Skeletal muscle satellite cell (primary cell): Measurements from ENCODE around the gene RGS12. TPM values are rescaled to one million over a fixed set of nuclear protein-coding genes. Genes with fewer than 3 reads are reported as not detected.

ENCODE experiments used
- H3K27me3 ChIP-seq: 2 replicates; pipeline ENCODE4 v1.7.0; 2013; ENCODE audit warnings: low read length; ENCODE audit not compliant: control insufficient read depth, insufficient read depth
- H3K36me3 ChIP-seq: 2 replicates; pipeline ENCODE4 v1.7.0; 2013; ENCODE audit warnings: mild to moderate bottlenecking, control low read depth, low read length; ENCODE audit not compliant: insufficient read depth
- H3K4me1 ChIP-seq: 2 replicates; pipeline ENCODE4 v1.7.0; 2013; ENCODE audit warnings: low read length; ENCODE audit not compliant: control insufficient read depth, insufficient read depth
- H3K4me2 ChIP-seq: 2 replicates; pipeline ENCODE4 v1.7.0; 2013; ENCODE audit warnings: mild to moderate bottlenecking, low read length
- H3K4me3 ChIP-seq: 2 replicates; pipeline ENCODE4 v1.7.0; 2013; ENCODE audit warnings: low read length
- H3K9ac ChIP-seq: 2 replicates; pipeline ENCODE4 v1.7.0; 2013; ENCODE audit warnings: mild to moderate bottlenecking, low read depth, low read length, moderate library complexity
- H3K9me3 ChIP-seq: replicated peaks from 2 replicates; pipeline ENCODE4 v1.7.0; 2013; ENCODE audit warnings: mild to moderate bottlenecking, control low read depth, low read length
- total RNA-seq: library from RNA; depleted of rRNA; stranded (reverse); fragments of >200 nt; gene quantifications from 2 replicates; pipeline ENCODE4 v1.2.3, GENCODE V29; 2012; rRNA removed

RGS12 gene, protein sequence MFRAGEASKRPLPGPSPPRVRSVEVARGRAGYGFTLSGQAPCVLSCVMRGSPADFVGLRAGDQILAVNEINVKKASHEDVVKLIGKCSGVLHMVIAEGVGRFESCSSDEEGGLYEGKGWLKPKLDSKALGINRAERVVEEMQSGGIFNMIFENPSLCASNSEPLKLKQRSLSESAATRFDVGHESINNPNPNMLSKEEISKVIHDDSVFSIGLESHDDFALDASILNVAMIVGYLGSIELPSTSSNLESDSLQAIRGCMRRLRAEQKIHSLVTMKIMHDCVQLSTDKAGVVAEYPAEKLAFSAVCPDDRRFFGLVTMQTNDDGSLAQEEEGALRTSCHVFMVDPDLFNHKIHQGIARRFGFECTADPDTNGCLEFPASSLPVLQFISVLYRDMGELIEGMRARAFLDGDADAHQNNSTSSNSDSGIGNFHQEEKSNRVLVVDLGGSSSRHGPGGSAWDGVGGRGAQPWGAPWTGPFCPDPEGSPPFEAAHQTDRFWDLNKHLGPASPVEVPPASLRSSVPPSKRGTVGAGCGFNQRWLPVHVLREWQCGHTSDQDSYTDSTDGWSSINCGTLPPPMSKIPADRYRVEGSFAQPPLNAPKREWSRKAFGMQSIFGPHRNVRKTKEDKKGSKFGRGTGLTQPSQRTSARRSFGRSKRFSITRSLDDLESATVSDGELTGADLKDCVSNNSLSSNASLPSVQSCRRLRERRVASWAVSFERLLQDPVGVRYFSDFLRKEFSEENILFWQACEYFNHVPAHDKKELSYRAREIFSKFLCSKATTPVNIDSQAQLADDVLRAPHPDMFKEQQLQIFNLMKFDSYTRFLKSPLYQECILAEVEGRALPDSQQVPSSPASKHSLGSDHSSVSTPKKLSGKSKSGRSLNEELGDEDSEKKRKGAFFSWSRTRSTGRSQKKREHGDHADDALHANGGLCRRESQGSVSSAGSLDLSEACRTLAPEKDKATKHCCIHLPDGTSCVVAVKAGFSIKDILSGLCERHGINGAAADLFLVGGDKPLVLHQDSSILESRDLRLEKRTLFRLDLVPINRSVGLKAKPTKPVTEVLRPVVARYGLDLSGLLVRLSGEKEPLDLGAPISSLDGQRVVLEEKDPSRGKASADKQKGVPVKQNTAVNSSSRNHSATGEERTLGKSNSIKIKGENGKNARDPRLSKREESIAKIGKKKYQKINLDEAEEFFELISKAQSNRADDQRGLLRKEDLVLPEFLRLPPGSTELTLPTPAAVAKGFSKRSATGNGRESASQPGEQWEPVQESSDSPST (N-terminal part only)
- 8.1 and 8.4 TPM in 2 replicates for total RNA-seq

DNA sequence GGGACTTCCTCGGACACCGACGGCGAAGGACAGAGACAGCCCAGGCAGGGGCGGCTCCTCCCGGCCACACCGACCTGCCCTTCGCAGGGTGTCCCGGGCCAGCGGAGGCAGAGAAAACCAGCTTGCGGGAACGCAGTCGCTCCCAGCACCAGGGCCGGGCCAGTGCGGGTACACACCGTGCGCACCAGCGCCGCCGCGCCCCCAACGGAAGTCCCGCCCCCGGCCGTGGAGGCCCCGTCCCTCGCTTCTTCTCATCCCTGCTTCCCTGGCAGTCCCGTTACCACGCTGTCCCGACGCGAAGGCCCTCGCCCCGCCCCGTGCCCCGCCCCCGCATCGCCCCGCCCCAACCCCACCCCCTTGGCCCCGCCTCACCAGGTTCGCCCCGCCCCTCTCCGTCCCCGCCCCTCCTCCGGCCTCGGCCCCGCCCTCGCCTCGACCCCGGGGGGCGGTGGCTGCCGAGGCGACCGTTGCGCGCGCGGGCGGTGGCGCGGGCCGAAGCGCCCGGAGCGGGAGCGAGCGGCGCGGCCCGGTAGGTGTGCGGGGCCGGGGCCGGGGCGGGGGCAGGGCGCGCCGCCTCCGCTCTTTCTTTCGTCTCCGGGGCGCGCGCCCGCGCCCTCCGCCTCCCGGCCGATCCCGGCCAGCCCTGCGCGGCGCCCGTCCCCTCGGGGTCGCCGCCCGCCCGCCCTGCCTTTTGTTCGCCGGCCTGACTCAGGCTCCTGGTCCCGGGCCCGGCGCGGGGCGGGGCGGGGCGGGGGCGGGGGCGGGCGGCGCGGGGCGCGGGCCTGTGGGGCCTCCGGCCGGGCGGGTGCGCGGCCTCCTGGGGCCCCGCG is at the start of gene RGS12:
TSS of gene RGS12 (plus strand) at position 451 of the 830 bp plus-strand sequence. CDS start 23,150 bp downstream, outside the sequence.
- Histone ChIP-seq H3K9ac (peak within 1 kb of the TSS; percentile 91), H3K4me2 (peak within 1 kb of the TSS; percentile 99), H3K27me3 (no peaks in the 10 kb centered on the region), H3K4me1 (peaks cover 20% of the 10 kb centered on the region), H3K9me3 (no peaks in the 10 kb centered on the region), H3K36me3 (no peaks in the 10 kb centered on the region), H3K4me3 (peak within 1 kb of the TSS; percentile 99)

DNA sequence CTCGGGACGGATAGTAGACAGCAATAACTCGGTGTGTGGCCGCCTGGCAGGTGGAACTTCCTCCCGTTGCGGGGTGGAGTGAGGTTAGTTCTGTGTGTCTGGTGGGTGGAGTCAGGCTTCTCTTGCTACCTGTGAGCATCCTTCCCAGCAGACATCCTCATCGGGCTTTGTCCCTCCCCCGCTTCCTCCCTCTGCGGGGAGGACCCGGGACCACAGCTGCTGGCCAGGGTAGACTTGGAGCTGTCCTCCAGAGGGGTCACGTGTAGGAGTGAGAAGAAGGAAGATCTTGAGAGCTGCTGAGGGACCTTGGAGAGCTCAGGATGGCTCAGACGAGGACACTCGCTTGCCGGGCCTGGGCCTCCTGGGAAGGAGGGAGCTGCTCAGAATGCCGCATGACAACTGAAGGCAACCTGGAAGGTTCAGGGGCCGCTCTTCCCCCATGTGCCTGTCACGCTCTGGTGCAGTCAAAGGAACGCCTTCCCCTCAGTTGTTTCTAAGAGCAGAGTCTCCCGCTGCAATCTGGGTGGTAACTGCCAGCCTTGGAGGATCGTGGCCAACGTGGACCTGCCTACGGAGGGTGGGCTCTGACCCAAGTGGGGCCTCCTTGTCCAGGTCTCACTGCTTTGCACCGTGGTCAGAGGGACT is 49.6 kb upstream of the RGS12 start:
- peaks cover 25% of the 10 kb centered on the region for H3K36me3 ChIP-seq

DNA sequence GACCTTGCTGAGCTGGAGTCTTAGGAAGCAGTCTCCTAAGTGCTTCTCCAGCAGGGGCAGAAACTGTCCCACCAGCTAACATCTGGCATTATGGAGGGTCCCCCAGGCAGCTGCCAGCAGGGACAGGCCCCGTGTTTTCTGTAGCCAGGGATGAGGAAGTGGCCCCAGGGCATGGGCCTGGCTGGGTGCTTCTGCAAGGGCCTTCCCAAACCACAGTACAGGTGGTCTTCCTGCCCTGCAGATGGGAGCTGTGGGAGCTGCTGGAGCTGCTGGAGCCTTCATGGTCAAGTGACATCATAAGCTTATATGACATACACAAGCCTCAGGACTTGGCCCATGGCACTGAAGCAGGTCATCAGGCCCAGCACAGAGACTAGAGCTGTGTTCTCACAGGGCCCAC is 48.8 kb upstream of the RGS12 start:
- no peaks in the 10 kb centered on the region for H3K9me3 ChIP-seq
- H3K27me3 ChIP-seq = no peaks in the 10 kb centered on the region
- H3K4me3 ChIP-seq = no peak overlapping the region
- H3K4me1 ChIP-seq = no peaks in the 10 kb centered on the region
- no peak overlapping the region for H3K4me2 ChIP-seq
- H3K9ac ChIP-seq = no peak overlapping the region
- H3K36me3 ChIP-seq = peaks cover 21% of the 10 kb centered on the region

More for the DNA sequence above, 49.6 kb upstream of the RGS12 start:
- Histone ChIP-seq H3K4me1 (no peaks in the 10 kb centered on the region), H3K9ac (no peak overlapping the region), H3K9me3 (no peaks in the 10 kb centered on the region), H3K27me3 (no peaks in the 10 kb centered on the region), H3K4me2 (no peak overlapping the region), H3K4me3 (no peak overlapping the region)

DNA sequence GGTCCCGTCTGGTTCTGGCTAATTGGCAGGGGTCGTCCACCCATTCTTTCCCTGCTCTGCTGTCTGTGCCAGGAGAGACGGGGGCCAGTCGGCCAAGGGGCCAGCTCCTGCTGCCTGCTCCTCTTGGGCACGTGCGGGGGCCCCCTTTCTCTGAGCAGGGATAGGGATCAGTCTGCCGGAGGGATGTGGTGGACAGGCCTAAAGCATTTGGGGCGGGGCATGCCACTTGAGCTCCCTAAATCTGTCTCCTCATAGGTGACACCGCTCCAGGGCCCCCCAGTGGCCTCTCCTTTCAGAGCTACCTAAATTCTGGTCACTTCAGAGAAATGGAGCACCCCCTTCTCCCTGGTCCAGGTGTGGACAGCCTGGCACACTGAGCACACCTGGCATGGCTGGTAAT is 48.1 kb upstream of the RGS12 start:
- Histone ChIP-seq H3K4me1 (no peaks in the 10 kb centered on the region), H3K4me2 (no peak overlapping the region), H3K27me3 (no peaks in the 10 kb centered on the region), H3K9me3 (no peaks in the 10 kb centered on the region), H3K4me3 (no peak overlapping the region), H3K36me3 (peaks cover 14% of the 10 kb centered on the region), H3K9ac (no peak overlapping the region)

DNA sequence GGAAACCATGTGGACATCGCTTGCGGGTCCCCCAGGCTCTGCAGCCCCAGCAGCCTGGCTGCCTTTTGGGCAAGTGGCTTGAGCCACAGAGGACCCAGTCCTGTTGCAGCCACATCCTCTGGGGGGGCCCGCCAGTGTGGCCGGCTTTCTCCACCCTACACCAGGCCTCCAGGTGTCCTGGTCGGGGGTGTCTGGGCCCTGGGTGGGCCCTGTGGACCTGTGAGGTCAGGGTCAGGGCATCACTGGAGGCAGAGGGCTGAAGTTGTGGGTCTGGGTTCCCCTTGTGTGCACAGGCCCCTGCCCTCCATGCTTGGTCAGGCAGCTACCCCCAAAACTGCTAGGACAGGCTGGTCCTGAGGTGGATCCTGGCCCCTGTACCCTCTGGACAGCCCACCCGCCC is 47.1 kb upstream of the RGS12 start:
- peaks cover 5% of the 10 kb centered on the region for H3K36me3 ChIP-seq
- no peaks in the 10 kb centered on the region for H3K9me3 ChIP-seq
- no peaks in the 10 kb centered on the region for H3K27me3 ChIP-seq
- no peak overlapping the region for H3K4me3 ChIP-seq
- no peak overlapping the region for H3K9ac ChIP-seq
- no peak overlapping the region for H3K4me2 ChIP-seq
- no peaks in the 10 kb centered on the region for H3K4me1 ChIP-seq

DNA sequence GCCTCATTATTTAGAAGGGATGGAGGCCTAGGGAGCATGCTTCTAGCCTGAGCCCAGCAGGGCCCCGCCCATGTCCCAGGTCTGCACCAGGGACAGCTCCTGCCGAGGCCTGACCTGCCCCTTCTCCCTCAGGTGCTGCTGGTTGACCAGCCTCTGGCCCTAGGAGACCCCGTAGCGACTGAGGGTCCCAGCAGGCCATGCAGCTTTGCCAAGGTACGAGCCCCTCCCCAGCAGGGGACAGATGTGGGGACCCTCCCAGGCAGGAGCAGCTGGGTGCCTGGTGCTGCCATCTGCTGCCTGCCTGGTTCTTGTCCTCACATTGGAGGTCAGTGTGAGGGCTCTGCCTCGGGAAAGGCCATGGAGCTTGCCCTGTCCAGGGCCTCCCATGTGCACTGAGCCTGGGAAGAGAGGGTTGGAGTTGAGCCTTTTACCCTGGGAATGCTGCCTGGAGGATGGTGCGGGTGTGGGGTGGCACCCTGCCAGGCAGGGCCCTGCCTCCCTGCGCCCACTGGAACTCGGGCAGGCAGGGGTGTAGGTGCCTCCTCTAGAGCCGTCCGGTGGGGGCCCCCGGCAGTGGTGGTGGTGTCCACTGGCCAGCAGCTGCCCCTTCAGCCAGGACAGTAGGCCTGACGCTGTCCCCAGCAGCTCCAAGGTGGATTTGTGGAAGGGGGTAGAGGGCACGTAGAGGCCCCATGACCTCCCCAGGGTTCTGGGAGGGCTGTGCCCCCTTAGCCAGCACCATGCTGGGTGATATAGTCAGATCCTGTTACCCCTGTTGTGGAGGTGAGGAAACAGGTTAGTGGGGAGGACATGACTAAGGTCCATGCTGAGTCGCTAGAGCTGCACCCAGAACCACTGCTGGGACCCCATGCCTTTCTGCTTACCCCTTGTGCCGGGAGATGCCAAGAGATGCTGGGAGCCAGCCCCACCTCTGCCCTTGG is 46.1 kb upstream of the RGS12 start:
- Histone ChIP-seq H3K9ac (no peak overlapping the region), H3K36me3 (no peaks in the 10 kb centered on the region), H3K4me2 (no peak overlapping the region), H3K27me3 (no peaks in the 10 kb centered on the region), H3K4me1 (no peaks in the 10 kb centered on the region), H3K4me3 (no peak overlapping the region), H3K9me3 (no peaks in the 10 kb centered on the region)

DNA sequence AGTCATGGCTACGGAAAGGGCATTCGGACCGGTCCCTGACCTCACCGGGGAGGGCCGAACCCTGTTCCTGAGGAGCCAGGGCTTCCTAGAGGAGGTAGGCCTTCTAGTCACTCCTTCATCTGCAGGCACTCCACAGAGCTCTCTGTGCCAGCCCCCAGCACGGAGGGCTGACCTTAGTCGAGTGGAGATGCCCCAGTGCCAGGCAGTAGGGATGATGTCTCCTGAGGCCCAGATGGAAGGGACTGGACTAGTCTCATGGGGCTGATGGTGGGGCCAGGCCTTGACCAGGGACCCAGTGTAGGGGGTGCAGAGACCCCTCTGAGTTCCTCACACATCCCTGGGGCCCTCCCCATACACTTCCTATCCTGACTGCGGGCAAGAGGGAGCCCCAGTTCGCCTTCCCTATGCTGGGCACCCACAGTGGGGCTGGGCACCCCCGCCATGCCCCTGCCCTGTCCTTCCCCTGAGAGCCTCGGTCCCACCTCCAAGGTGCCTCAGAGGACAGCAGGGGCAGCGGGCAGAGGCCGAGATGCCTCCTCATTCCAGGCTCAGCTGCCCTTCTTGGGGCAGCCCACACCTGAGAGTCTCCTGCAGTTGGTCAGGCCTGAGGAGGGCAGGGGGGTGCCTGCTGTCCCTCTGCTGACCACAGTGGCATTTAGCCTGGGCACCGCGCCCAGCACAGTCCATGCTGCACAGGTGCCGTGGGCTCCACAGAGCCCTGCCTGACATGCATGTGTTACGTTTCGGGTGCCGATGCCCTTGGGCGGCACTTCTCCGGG is 45.2 kb upstream of the RGS12 start:
- no peak overlapping the region for H3K4me3 ChIP-seq
- H3K36me3 ChIP-seq = no peaks in the 10 kb centered on the region
- H3K4me2 ChIP-seq = no peak overlapping the region
- H3K4me1 ChIP-seq = no peaks in the 10 kb centered on the region
- H3K9ac ChIP-seq = no peak overlapping the region
- H3K9me3 ChIP-seq = no peaks in the 10 kb centered on the region
- H3K27me3 ChIP-seq = no peaks in the 10 kb centered on the region

DNA sequence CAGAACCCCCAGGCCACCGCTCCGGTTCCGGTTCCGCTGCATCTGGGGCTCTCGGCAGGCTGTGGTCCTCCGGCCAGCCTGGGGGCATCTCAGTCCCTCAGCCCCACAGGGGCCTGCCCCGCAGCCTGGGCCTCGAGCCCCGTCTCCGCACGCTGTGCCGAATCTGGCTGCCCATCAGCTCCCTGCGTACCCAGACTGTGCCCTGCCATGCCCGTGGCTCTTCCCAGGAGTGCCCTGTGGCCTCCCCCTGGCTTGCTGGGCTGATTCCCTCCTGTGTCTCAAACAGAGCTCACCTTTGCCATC is 44.7 kb upstream of the RGS12 start:
- no peaks in the 10 kb centered on the region for H3K4me1 ChIP-seq
- no peak overlapping the region for H3K9ac ChIP-seq
- H3K27me3 ChIP-seq = no peaks in the 10 kb centered on the region
- no peaks in the 10 kb centered on the region for H3K36me3 ChIP-seq
- no peak overlapping the region for H3K4me3 ChIP-seq
- H3K9me3 ChIP-seq = no peaks in the 10 kb centered on the region
- H3K4me2 ChIP-seq = no peak overlapping the region

DNA sequence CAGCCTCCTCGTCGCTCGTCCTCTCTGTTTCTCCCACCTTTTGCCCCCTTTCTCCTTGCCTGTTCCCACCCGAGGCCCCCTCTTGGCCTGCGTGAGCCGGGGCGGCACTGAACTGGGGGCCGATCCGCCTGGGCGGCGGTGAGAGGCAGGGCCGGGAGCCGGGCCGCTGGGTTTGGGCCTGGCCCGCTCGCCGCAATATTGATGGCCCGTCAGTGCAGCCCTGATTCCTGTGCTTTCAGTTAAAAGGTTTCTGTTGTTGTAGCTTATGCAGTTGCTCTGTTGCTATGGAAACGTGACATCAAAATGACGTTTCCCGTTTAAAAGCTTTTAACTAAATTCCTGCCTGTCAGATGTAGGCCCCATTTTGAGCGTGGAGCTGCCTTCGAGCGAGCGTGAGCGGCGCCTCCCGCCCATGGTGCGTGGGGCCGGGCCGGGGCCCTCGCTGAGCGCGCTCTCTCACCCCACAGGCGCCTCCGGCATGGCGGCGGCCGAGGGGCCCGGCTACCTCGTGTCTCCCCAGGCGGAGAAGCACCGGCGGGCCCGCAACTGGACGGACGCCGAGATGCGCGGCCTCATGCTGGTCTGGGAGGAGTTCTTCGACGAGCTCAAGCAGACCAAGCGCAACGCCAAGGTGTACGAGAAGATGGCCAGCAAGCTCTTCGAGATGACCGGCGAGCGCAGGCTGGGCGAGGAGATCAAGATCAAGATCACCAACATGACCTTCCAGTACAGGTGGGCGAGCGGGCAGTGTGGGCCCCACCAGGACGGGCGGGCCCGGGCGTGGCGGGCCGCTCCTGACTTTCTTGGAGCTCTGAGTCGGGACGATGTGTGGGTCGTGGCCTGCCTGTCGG is 43.8 kb upstream of the RGS12 start, which contains the start of gene MSANTD1:
TSS of gene MSANTD1 (plus strand) at position 349 of the 851 bp plus-strand sequence. CDS start at position 413, 64 bp downstream.
- H3K9ac ChIP-seq = no peak within 1 kb of the TSS
- no peak within 1 kb of the TSS for H3K4me2 ChIP-seq
- no peaks in the 10 kb centered on the region for H3K4me1 ChIP-seq
- no peaks in the 10 kb centered on the region for H3K27me3 ChIP-seq
- no peaks in the 10 kb centered on the region for H3K36me3 ChIP-seq
- no peaks in the 10 kb centered on the region for H3K9me3 ChIP-seq
- no peak within 1 kb of the TSS for H3K4me3 ChIP-seq
